Ascending aorta (tissue), 2 donors: ENCODE measurements around the gene HNRNPAB. TPM values are rescaled to one million over a fixed set of nuclear protein-coding genes. Genes with fewer than 3 reads are reported as not detected.
"Not testable (repeated sequence)": the region's sequence is repeated elsewhere in the genome, so short reads cannot be mapped to it uniquely, and the experiment has no call there.

Experiments used
- DNase-seq, 2 donors: peaks; one replicate each; pipeline ENCODE4 v3.0.0-alpha.2; 2019; ENCODE audit warnings: low spot score in 2 of 2
- H3K27ac ChIP-seq, 2 donors: fragments of 200-600 bp; sonication (generic); one replicate each; pipeline ENCODE4 v1.5.1; 2016 to 2017; ENCODE audit warnings: mild to moderate bottlenecking in 1 of 2
- H3K27me3 ChIP-seq: fragments of 200-600 bp; sonication (generic); one replicate; pipeline ENCODE4 v1.5.1; 2017
- H3K36me3 ChIP-seq, 2 donors: fragments of 200-600 bp; sonication (generic); one replicate each; pipeline ENCODE4 v1.5.1; 2016
- H3K4me1 ChIP-seq, 2 donors: fragments of 200-600 bp; sonication (generic); one replicate each; pipeline ENCODE4 v1.5.1; 2016 to 2017; ENCODE audit warnings: mild to moderate bottlenecking in 1 of 2
- H3K4me3 ChIP-seq, 2 donors: fragments of 200-600 bp; sonication (generic); one replicate each; pipeline ENCODE4 v1.5.1; 2016 to 2017; ENCODE audit warnings: mild to moderate bottlenecking in 1 of 2
- H3K9me3 ChIP-seq, 2 donors: fragments of 200-600 bp; sonication (generic); one replicate each; pipeline ENCODE4 v1.5.1; 2016
- intact Hi-C: fragments of 100-400 bp; cut with DNase I; formaldehyde crosslinking; loops from one replicate; pipeline ENCODE4 v1.15.1; 2023
- total RNA-seq: library from RNA; depleted of rRNA; stranded (reverse); fragments of >200 nt; gene quantifications from one replicate; pipeline ENCODE4 v1.1.0, GENCODE V29; 2016
- TF ChIP-seq, protein P1 (sequence below), 3 experiments: fragments of 200-600 bp in 2 of 3; fragments of 450-650 bp in 1 of 3; sonication (generic) in 2 of 3; IDR thresholded peaks; one replicate each; pipeline ENCODE4 v1.5.1; 2016 to 2019; ENCODE audit warnings: antibody characterized with exemption in 3 of 3, mild to moderate bottlenecking in 1 of 3, moderate library complexity in 1 of 3

The HNRNPAB gene
- total RNA-seq, 1 donor from 2014 or later: 99.2 TPM

DNA sequence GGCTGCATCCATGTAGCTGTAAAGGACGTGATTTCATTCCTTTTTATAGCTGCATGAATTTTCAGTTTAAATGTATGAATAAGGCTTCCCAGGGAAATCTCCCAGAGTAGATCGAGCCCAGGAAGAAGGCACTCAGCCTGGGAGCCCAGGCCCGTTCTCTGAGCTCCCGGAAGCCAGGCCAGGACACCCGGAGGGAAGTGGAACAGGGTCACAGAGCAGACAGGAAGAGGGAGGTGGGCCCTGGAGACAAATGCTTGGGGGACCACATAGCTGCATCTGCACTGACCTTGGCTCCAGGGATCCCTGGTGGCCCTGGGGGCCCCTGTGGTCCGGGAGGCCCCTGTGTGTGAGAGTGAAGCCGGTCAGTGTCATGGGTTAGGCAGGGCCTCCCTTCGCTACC, 47.9 kb downstream of the HNRNPAB start:
- no peak overlapping the region for H3K27ac ChIP-seq
- no peaks in the 10 kb centered on the region for H3K4me1 ChIP-seq
- no peaks in the 10 kb centered on the region for H3K36me3 ChIP-seq
- H3K4me3 ChIP-seq: no peak overlapping the region
- no peaks in the 10 kb centered on the region for H3K9me3 ChIP-seq
- TF ChIP-seq, protein P1, sequence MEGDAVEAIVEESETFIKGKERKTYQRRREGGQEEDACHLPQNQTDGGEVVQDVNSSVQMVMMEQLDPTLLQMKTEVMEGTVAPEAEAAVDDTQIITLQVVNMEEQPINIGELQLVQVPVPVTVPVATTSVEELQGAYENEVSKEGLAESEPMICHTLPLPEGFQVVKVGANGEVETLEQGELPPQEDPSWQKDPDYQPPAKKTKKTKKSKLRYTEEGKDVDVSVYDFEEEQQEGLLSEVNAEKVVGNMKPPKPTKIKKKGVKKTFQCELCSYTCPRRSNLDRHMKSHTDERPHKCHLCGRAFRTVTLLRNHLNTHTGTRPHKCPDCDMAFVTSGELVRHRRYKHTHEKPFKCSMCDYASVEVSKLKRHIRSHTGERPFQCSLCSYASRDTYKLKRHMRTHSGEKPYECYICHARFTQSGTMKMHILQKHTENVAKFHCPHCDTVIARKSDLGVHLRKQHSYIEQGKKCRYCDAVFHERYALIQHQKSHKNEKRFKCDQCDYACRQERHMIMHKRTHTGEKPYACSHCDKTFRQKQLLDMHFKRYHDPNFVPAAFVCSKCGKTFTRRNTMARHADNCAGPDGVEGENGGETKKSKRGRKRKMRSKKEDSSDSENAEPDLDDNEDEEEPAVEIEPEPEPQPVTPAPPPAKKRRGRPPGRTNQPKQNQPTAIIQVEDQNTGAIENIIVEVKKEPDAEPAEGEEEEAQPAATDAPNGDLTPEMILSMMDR (IDR thresholded peaks at IDR 0.05): no peak
- H3K27me3 ChIP-seq: no peaks in the 10 kb centered on the region
- no peak for DNase-seq
- intact Hi-C loops: no loop called here

DNA sequence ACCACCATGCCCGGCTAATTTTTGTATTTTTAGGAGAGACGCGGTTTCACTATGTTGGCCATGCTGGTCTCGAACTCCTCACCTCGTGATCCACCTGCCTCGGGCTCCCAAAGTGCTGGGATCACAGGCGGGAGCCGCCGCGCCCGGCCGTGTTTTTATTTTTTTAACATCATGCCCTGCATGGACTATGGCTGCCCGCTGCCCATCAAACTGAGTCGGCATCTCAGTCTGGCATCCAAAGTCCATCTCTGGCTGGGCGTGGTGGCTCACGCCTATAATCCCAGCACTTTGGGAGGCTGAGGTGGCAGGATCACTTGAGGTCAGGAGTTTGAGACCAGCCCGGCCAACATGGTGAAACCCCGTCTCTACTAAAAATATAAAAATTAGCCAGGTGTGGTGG, 49.3 kb downstream of the HNRNPAB start:
- H3K36me3 ChIP-seq, H3K27me3 ChIP-seq, H3K4me3 ChIP-seq, H3K4me1 ChIP-seq, DNase-seq, intact Hi-C loops, H3K9me3 ChIP-seq, H3K27ac ChIP-seq: not testable (repeated sequence)

DNA sequence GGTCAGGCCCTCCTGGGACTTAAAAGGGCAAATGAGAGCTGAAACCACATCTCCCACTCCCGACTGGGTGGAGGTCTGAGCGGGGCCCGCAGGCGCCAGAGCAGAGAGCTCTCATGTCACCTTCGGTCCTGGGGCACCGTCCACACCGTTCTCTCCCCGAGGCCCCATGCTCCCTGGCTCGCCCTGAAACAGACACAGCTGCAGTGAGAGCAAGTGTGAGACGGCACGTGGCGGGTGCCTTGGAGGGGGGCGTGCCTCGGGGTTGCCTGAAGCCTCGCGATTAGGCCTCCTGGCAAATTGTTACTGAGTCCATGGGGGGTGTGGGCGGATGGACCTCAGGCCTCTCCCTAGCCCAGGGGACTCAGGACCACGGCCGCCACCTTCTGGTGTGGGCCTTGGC, 52.4 kb downstream of the HNRNPAB start:
- H3K36me3 ChIP-seq: no peaks in the 10 kb centered on the region
- no peaks in the 10 kb centered on the region for H3K4me1 ChIP-seq
- no peak overlapping the region for H3K27ac ChIP-seq
- H3K4me3 ChIP-seq: no peak overlapping the region
- no peaks in the 10 kb centered on the region for H3K27me3 ChIP-seq
- TF ChIP-seq, protein P1 (IDR thresholded peaks at IDR 0.05): no peak
- DNase-seq: no peak
- no peaks in the 10 kb centered on the region for H3K9me3 ChIP-seq
- intact Hi-C loops: no loop called here

DNA sequence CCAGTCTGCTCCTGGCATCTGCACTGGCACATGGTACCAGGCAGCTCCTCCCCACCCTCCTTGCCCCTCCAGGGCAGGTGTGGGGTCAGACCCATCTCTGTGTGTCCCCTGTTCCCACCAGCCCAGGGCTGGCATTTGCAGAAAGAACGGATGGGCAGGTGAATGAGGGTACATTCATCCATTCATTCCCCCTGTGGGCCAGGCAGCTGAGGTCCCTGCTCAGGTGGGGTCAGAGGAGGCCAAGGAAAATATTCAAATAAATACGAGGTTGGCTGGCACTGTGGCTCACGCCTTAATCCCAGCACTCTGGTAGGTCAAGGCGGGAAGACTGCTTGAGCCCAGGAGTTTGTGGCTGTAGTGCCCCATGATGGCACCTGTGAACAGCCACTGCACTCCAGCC, 53.3 kb downstream of the HNRNPAB start:
- intact Hi-C loops: no loop called here
- DNase-seq: no peak
- Histone ChIP-seq H3K4me1 (no peaks in the 10 kb centered on the region), H3K4me3 (no peak overlapping the region), H3K27ac (no peak overlapping the region), H3K36me3 (no peaks in the 10 kb centered on the region), H3K9me3 (no peaks in the 10 kb centered on the region), H3K27me3 (no peaks in the 10 kb centered on the region)
- TF ChIP-seq, protein P1 (IDR thresholded peaks at IDR 0.05): no peak

DNA sequence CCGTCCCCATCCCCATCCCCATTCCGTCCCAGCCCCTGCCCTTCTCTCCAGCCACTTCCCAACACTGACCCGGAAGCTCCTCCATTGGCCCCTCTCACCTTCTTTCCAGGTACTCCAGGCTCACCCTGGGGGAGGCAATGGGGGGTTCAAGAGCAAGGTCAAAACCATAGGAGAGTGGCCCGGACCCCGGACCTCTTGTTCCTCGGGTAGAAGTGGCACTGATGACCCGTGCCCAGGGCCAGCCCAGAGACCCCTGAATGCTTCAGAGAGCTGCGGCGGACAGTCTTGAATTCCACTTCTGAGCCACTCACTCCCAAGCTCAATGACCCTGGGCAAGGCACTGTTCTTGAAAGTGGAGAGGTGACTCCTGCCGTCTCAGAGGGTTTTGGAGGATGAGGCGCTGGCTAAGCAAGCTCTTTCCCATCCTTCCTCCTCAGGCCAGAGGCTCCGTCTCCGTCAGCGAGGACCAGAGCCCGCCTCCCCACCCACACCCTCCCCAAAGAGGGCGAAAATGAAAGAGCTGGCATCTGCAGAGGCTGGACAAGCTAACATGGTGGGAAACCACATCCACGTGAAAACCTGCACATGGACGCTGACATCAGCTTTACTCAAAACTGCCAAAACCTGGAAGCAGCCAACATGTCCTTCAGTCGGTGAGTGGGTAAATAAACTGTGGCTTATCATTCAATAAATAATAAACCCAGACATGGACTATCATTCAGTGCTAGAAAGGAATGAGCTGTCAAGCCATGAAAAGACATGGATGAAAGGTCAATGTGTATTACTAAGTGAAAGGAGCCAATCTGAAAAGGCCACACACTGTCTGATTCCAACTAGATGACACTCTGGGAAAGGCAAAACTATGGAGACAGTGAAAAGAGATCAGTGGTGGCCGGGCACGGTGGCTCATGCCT, 55.5 kb downstream of the HNRNPAB start:
- no peak overlapping the region for H3K4me3 ChIP-seq
- no peak for DNase-seq
- no peaks in the 10 kb centered on the region for H3K27me3 ChIP-seq
- no peaks in the 10 kb centered on the region for H3K4me1 ChIP-seq
- TF ChIP-seq, protein P1 (IDR thresholded peaks at IDR 0.05): no peak
- H3K27ac ChIP-seq: no peak overlapping the region
- no peaks in the 10 kb centered on the region for H3K36me3 ChIP-seq
- H3K9me3 ChIP-seq: no peaks in the 10 kb centered on the region
- intact Hi-C loops: no loop called here

Other genes with a start within 250 kb of the HNRNPAB start
- gene PROP1, start 208.3 kb upstream of the HNRNPAB start, total RNA-seq: not detected
- gene N4BP3, start 91.0 kb upstream of the HNRNPAB start, total RNA-seq: 0.21 TPM
- gene RMND5B, start 73.5 kb upstream of the HNRNPAB start, total RNA-seq: 81.6 TPM
- gene NHP2, start 50.6 kb upstream of the HNRNPAB start, total RNA-seq: 55.1 TPM
- gene GMCL2, start 17.2 kb upstream of the HNRNPAB start, total RNA-seq: not detected
- gene PHYKPL, start 28.3 kb downstream of the HNRNPAB start, total RNA-seq: 89.3 TPM